A549 treated with Hydrocortisone at 1 μM for 4 hours (cell line): ENCODE data around the gene ABCC12. TPM values are rescaled to one million over a fixed set of nuclear protein-coding genes. Genes with fewer than 3 reads are reported as not detected.

ENCODE experiments used
- total RNA-seq: library from RNA; stranded (reverse); fragments of 200-300 nt; extraction: Qiagen RNA extraction; gene quantifications from 5 replicates; pipeline ENCODE4 v1.2.3, GENCODE V29; 2022

The ABCC12 gene
- total RNA-seq: 0.02 to 0.12 TPM (median 0.05 TPM) in 5 replicates

GRCh38 chr16:48155926-48156789 lies at the start of gene ABCC12:
TSS of gene ABCC12 (minus strand) at chr16:48155993. CDS start at chr16:48146424, 9,569 bp downstream.

Other genes starting within 250 kb of the ABCC12 start
- 23.4 to 38.2 TPM (median 29.8 TPM) in 5 replicates for gene LONP2, start 88.3 kb upstream of the ABCC12 start, total RNA-seq
- gene ABCC11, start 91.5 kb upstream of the ABCC12 start, total RNA-seq: 0.06 to 0.17 TPM (median 0.10 TPM) in 5 replicates
- 11.5 to 14.8 TPM (median 13.8 TPM) in 5 replicates for gene SIAH1, start 229.4 kb upstream of the ABCC12 start, total RNA-seq